PC-3 (cell line): ENCODE data around the gene PROCA1. TPM values are rescaled to one million over a fixed set of nuclear protein-coding genes. Genes with fewer than 3 reads are reported as not detected.

Experiments
- ATAC-seq: fragments of 200-7000 bp; cut with Tn5 transposase; 2 replicates; pipeline ENCODE4 v1.9.1; 2020; ENCODE audit warnings: mild to moderate bottlenecking, moderate library complexity
- BruUV-seq: library from RNA; stranded (reverse); fragments of 400-500 nt; replicated peaks from 2 replicates; lab custom pipeline; 2021; lab: Mats Ljungman, UMichigan
- CTCF ChIA-PET: fragments of 300-600 bp; sonication (Branson Sonifier 250); formaldehyde crosslinking; loops from one replicate; lab custom pipeline; 2022; ENCODE audit warnings: antibody characterized with exemption; lab: Charles Lee
- POLR2A ChIA-PET: fragments of 300-600 bp; sonication (Branson Sonifier 250); formaldehyde crosslinking; loops from one replicate; lab custom pipeline; 2022; ENCODE audit warnings: antibody characterized with exemption; ENCODE audit not compliant: unreplicated experiment; lab: Charles Lee
- DNase-seq: peaks from one replicate; pipeline ENCODE4 v3.0.0-alpha.2; 2015
- H2AFZ ChIP-seq: fragments of 300-600 bp; sonication (generic); 2 replicates; pipeline ENCODE4 v1.6.0; 2016; ENCODE audit warnings: antibody characterized with exemption, low read length
- H3F3A ChIP-seq: fragments of 300-600 bp; sonication (generic); one replicate; pipeline ENCODE4 v1.6.0; 2017; ENCODE audit warnings: antibody characterized with exemption, low read length, control low read depth, mild to moderate bottlenecking; ENCODE audit not compliant: unreplicated experiment
- H3K27ac ChIP-seq: fragments of 300-600 bp; sonication (generic); 2 replicates; pipeline ENCODE4 v1.5.1; 2016; ENCODE audit warnings: mild to moderate bottlenecking, low read length
- H3K27me3 ChIP-seq: fragments of 300-600 bp; sonication (generic); 2 replicates; pipeline ENCODE4 v1.6.1; 2016; ENCODE audit warnings: low read length, mixed read lengths
- H3K36me3 ChIP-seq: fragments of 300-600 bp; sonication (generic); 2 replicates; pipeline ENCODE4 v1.6.1; 2016; ENCODE audit warnings: low read depth, mixed run types, low read length, mixed read lengths
- H3K4me1 ChIP-seq: fragments of 300-600 bp; sonication (generic); 2 replicates; pipeline ENCODE4 v1.5.1; 2016; ENCODE audit warnings: low read length; ENCODE audit not compliant: insufficient read depth
- H3K4me2 ChIP-seq: fragments of 300-600 bp; sonication (generic); 2 replicates; pipeline ENCODE4 v1.6.0; 2016; ENCODE audit warnings: low read length
- H3K4me3 ChIP-seq: fragments of 300-600 bp; sonication (generic); 2 replicates; pipeline ENCODE4 v1.5.1; 2016; ENCODE audit warnings: mild to moderate bottlenecking, low read length, mixed read lengths
- H3K79me2 ChIP-seq: fragments of 300-600 bp; sonication (generic); 2 replicates; pipeline ENCODE4 v1.6.1; 2017; ENCODE audit warnings: low read length, mixed read lengths
- H3K9ac ChIP-seq: fragments of 300-600 bp; sonication (generic); 2 replicates; pipeline ENCODE4 v1.6.0; 2016; ENCODE audit warnings: mild to moderate bottlenecking, low read length
- H3K9me2 ChIP-seq: fragments of 300-600 bp; sonication (generic); replicated peaks from 2 replicates; pipeline ENCODE4 v1.6.1; 2016; ENCODE audit warnings: mixed run types, low read length, mixed read lengths
- H3K9me3 ChIP-seq: fragments of 300-600 bp; sonication (generic); 2 replicates; pipeline ENCODE4 v1.6.1; 2016; ENCODE audit warnings: low read length, mixed read lengths
- H4K20me1 ChIP-seq: fragments of 300-600 bp; sonication (generic); 2 replicates; pipeline ENCODE4 v1.6.1; 2016; ENCODE audit warnings: low read length, mixed read lengths
- CTCF ChIP-seq: fragments of 300-600 bp; sonication (generic); conservative IDR thresholded peaks from 2 replicates; pipeline ENCODE4 v1.5.1; 2017; ENCODE audit warnings: antibody characterized with exemption, low read depth, mild to moderate bottlenecking, low read length
- EZH2 ChIP-seq: fragments of 300-600 bp; sonication (generic); IDR thresholded peaks from one replicate; pipeline ENCODE4 v1.6.1; 2017; ENCODE audit warnings: antibody characterized with exemption, mild to moderate bottlenecking, low read length; ENCODE audit not compliant: unreplicated experiment
- EZH2phosphoT487 ChIP-seq: fragments of 300-600 bp; sonication (generic); IDR thresholded peaks from 2 replicates; pipeline ENCODE4 v1.6.1; 2018; ENCODE audit warnings: mild to moderate bottlenecking, antibody characterized with exemption, low read length, borderline replicate concordance
- intact Hi-C: fragments of 100-400 bp; cut with micrococcal nuclease; formaldehyde crosslinking; loops from 2 replicates; pipeline ENCODE4 v1.9.0; 2023
- total RNA-seq: library from RNA; depleted of rRNA; stranded (reverse); fragments of >200 nt; gene quantifications from 2 replicates; pipeline ENCODE4 v1.2.3, GENCODE V29; 2014

PROCA1 gene
- total RNA-seq, 1 experiment from 2014 or later = 1.9 TPM

- Histone ChIP-seq H3K4me3 (no peak overlapping the region), H3K4me1 (peaks cover 14% of the 10 kb centered on the region), H3K4me2 (no peak overlapping the region), H3K27ac (no peak overlapping the region), H3K36me3 (peaks cover 10% of the 10 kb centered on the region), H3K27me3 (no peaks in the 10 kb centered on the region), H3K9ac (no peak overlapping the region), H4K20me1 (no peaks in the 10 kb centered on the region), H3K9me2 (no peaks in the 10 kb centered on the region), H2AFZ (no peak overlapping the region), H3K79me2 (peaks cover 6% of the 10 kb centered on the region; the same call in 1 of the 2 replicates), H3K9me3 (no peaks in the 10 kb centered on the region), H3F3A (no peaks in the 10 kb centered on the region)
- intact Hi-C loops = no loop called here
- CTCF ChIA-PET = interaction anchor here (0.6 kb wide), 1 partner anchor 94 kb away, joined by 4 read pairs; no protein-coding TSS in a partner anchor
- TF ChIP-seq EZH2phosphoT487 (no peak), CTCF (no peak), EZH2 (no peak)
- no peak for ATAC-seq
- POLR2A ChIA-PET = no interaction called here
- BruUV-seq = no TSS peak
- no peak for DNase-seq
Measured at GRCh38 chr17:28759256-28759865, 47.7 kb upstream of the PROCA1 start.

- POLR2A ChIA-PET = no interaction called here
- no peak overlapping the region for H3K4me3 ChIP-seq
- CTCF ChIA-PET = no interaction called here
- intact Hi-C loops = no loop called here
- H3K4me1 ChIP-seq = peaks cover 14% of the 10 kb centered on the region
- no peaks in the 10 kb centered on the region for H3K9me3 ChIP-seq
- BruUV-seq = no TSS peak
- TF ChIP-seq EZH2phosphoT487 (no peak), EZH2 (no peak), CTCF (no peak)
- H3K4me2 ChIP-seq = no peak overlapping the region
- no peaks in the 10 kb centered on the region for H3K27me3 ChIP-seq
- no peak overlapping the region for H3K9ac ChIP-seq
- H4K20me1 ChIP-seq = no peaks in the 10 kb centered on the region
- no peaks in the 10 kb centered on the region for H3K9me2 ChIP-seq
- no peak for DNase-seq
- H3F3A ChIP-seq = no peaks in the 10 kb centered on the region
- no peak overlapping the region for H3K27ac ChIP-seq
- no peak for ATAC-seq
- H2AFZ ChIP-seq = no peak overlapping the region
- peaks cover 10% of the 10 kb centered on the region for H3K36me3 ChIP-seq
- H3K79me2 ChIP-seq = peaks cover 5% of the 10 kb centered on the region; the same call in 1 of the 2 replicates
Measured at GRCh38 chr17:28758411-28759121, 46.9 kb upstream of the PROCA1 start.
